IMR-90 (cell line): ENCODE data around the gene ZNF785.

ENCODE experiments used
- FOS ChIP-seq: fragments of 150-350 bp; IDR thresholded peaks from 2 replicates; pipeline ENCODE4 v1.6.1; 2016; ENCODE audit warnings: low read depth, low read length
- MAFK ChIP-seq: IDR thresholded peaks from 2 replicates; pipeline ENCODE4 v1.6.1; 2012; ENCODE audit warnings: low read depth, low read length, improper control_type of control experiment
- MAZ ChIP-seq: IDR thresholded peaks from 2 replicates; pipeline ENCODE4 v1.6.1; 2012; ENCODE audit warnings: low read depth, mild to moderate bottlenecking, low read length, improper control_type of control experiment, moderate library complexity, borderline replicate concordance
- POLR2A ChIP-seq: IDR thresholded peaks from 2 replicates; pipeline ENCODE4 v1.6.1; 2012; ENCODE audit warnings: mild to moderate bottlenecking, low read depth, low read length
- RAD21 ChIP-seq: IDR thresholded peaks from 2 replicates; pipeline ENCODE4 v1.6.1; 2012; ENCODE audit warnings: low read length, improper control_type of control experiment
- RFX5 ChIP-seq: IDR thresholded peaks from 2 replicates; pipeline ENCODE4 v1.8.0; 2012; ENCODE audit warnings: low read depth, mild to moderate bottlenecking, low read length, moderate library complexity
- TF ChIP-seq, protein P1 (sequence below): conservative IDR thresholded peaks from 2 replicates; pipeline ENCODE4 v1.5.1; 2012; ENCODE audit warnings: mild to moderate bottlenecking, low read depth, low read length, improper control_type of control experiment
- TF ChIP-seq, protein P2 (sequence below): fragments of 150-350 bp; IDR thresholded peaks from 2 replicates; pipeline ENCODE4 v1.6.1; 2016; ENCODE audit warnings: low read depth, mild to moderate bottlenecking, low read length, moderate library complexity, borderline replicate concordance

- TF ChIP-seq, protein P1, sequence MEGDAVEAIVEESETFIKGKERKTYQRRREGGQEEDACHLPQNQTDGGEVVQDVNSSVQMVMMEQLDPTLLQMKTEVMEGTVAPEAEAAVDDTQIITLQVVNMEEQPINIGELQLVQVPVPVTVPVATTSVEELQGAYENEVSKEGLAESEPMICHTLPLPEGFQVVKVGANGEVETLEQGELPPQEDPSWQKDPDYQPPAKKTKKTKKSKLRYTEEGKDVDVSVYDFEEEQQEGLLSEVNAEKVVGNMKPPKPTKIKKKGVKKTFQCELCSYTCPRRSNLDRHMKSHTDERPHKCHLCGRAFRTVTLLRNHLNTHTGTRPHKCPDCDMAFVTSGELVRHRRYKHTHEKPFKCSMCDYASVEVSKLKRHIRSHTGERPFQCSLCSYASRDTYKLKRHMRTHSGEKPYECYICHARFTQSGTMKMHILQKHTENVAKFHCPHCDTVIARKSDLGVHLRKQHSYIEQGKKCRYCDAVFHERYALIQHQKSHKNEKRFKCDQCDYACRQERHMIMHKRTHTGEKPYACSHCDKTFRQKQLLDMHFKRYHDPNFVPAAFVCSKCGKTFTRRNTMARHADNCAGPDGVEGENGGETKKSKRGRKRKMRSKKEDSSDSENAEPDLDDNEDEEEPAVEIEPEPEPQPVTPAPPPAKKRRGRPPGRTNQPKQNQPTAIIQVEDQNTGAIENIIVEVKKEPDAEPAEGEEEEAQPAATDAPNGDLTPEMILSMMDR: no peak
- TF ChIP-seq RFX5 (no peak), MAFK (no peak), RAD21 (no peak), POLR2A (no peak), MAZ (no peak), FOS (no peak)
- TF ChIP-seq, protein P2, sequence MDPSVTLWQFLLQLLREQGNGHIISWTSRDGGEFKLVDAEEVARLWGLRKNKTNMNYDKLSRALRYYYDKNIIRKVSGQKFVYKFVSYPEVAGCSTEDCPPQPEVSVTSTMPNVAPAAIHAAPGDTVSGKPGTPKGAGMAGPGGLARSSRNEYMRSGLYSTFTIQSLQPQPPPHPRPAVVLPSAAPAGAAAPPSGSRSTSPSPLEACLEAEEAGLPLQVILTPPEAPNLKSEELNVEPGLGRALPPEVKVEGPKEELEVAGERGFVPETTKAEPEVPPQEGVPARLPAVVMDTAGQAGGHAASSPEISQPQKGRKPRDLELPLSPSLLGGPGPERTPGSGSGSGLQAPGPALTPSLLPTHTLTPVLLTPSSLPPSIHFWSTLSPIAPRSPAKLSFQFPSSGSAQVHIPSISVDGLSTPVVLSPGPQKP: no peak
Observed at GRCh38 chr16:30532285-30533145, 53.0 kb downstream of the ZNF785 start.
